Ishikawa (cell line): ENCODE results near the gene MLN.

Experiments used
- CEBPB ChIP-seq: IDR thresholded peaks from 2 replicates; pipeline ENCODE4 v1.6.1; 2012
- CREB1 ChIP-seq: IDR thresholded peaks from 2 replicates; pipeline ENCODE4 v1.6.1; 2012; ENCODE audit warnings: low read depth
- EGR1 ChIP-seq: IDR thresholded peaks from 2 replicates; pipeline ENCODE4 v1.6.1; 2012
- EP300 ChIP-seq: IDR thresholded peaks from 2 replicates; pipeline ENCODE4 v1.6.1; 2012; ENCODE audit warnings: borderline replicate concordance
- FOXM1 ChIP-seq: IDR thresholded peaks from 2 replicates; pipeline ENCODE4 v1.6.1; 2012; ENCODE audit warnings: low read depth, borderline replicate concordance
- NFIC ChIP-seq: IDR thresholded peaks from 2 replicates; pipeline ENCODE4 v1.6.1; 2012
- RAD21 ChIP-seq: IDR thresholded peaks from 2 replicates; pipeline ENCODE4 v1.6.1; 2012; ENCODE audit warnings: low read depth
- REST ChIP-seq: IDR thresholded peaks from 2 replicates; pipeline ENCODE4 v1.6.1; 2012; ENCODE audit warnings: low read depth, mild to moderate bottlenecking
- TAF1 ChIP-seq: IDR thresholded peaks from 2 replicates; pipeline ENCODE4 v1.6.1; 2012; ENCODE audit warnings: low read depth, mild to moderate bottlenecking
- TCF12 ChIP-seq: IDR thresholded peaks from 2 replicates; pipeline ENCODE4 v1.6.1; 2012; ENCODE audit warnings: low read depth
- TEAD4 ChIP-seq: IDR thresholded peaks from 2 replicates; pipeline ENCODE4 v1.6.1; 2012
- YY1 ChIP-seq: IDR thresholded peaks from 2 replicates; pipeline ENCODE4 v1.6.1; 2012; ENCODE audit warnings: low read depth
- ZBTB7A ChIP-seq: IDR thresholded peaks from 2 replicates; pipeline ENCODE4 v1.6.1; 2012; ENCODE audit warnings: low read depth
- TF ChIP-seq, protein P1 (sequence below): IDR thresholded peaks from 2 replicates; pipeline ENCODE4 v1.6.1; 2012
- TF ChIP-seq, protein P2 (sequence below): IDR thresholded peaks from 2 replicates; pipeline ENCODE4 v1.6.1; 2012

The MLN gene

GRCh38 chr6:33789550-33789895 is 14.3 kb downstream of the MLN start:
- TF ChIP-seq TAF1 (no peak), EGR1 (no peak), NFIC (no peak), RAD21 (no peak), TEAD4 (no peak), FOXM1 (no peak), ZBTB7A (no peak), CEBPB (no peak), CREB1 (no peak), TCF12 (no peak), REST (no peak), YY1 (no peak), EP300 (no peak)
- TF ChIP-seq, protein P1, sequence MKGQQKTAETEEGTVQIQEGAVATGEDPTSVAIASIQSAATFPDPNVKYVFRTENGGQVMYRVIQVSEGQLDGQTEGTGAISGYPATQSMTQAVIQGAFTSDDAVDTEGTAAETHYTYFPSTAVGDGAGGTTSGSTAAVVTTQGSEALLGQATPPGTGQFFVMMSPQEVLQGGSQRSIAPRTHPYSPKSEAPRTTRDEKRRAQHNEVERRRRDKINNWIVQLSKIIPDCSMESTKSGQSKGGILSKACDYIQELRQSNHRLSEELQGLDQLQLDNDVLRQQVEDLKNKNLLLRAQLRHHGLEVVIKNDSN, result no peak
- TF ChIP-seq, protein P2, sequence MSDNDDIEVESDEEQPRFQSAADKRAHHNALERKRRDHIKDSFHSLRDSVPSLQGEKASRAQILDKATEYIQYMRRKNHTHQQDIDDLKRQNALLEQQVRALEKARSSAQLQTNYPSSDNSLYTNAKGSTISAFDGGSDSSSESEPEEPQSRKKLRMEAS, result no peak

- TF ChIP-seq FOXM1 (no peak), NFIC (peak; percentile 71), TAF1 (peak; percentile 91), REST (no peak; the same call in 1 of the 2 replicates), EP300 (no peak; the same call in 1 of the 2 replicates), YY1 (peak; percentile 100), ZBTB7A (no peak), TEAD4 (no peak), TCF12 (peak; percentile 73; the same call in 1 of the 2 replicates), CREB1 (peak; percentile 40; the same call in 1 of the 2 replicates), RAD21 (no peak), CEBPB (no peak), EGR1 (peak; percentile 100)
- TF ChIP-seq, protein P2, result peak; percentile 50; the same call in 1 of the 2 replicates
- TF ChIP-seq, protein P1, result peak; percentile 54; the same call in 1 of the 2 replicates
Observed at GRCh38 chr6:33788694-33789549, 14.9 kb downstream of the MLN start, which contains the start of gene LEMD2. LEMD2 (minus strand) TSS chr6:33789130; CDS start chr6:33789116, 14 bp downstream.

GRCh38 chr6:33787954-33788693 is 15.7 kb downstream of the MLN start:
- peak; percentile 60; the same call in 1 of the 2 replicates for TF ChIP-seq ZBTB7A
- TF ChIP-seq NFIC, result no peak
- TF ChIP-seq, protein P1, result no peak
- no peak for TF ChIP-seq TAF1
- TF ChIP-seq RAD21, result no peak
- no peak for TF ChIP-seq CREB1
- TF ChIP-seq REST, result no peak
- no peak for TF ChIP-seq TEAD4
- no peak for TF ChIP-seq TCF12
- TF ChIP-seq FOXM1, result no peak
- TF ChIP-seq, protein P2, result peak; percentile 45; the same call in 1 of the 2 replicates
